ENCODE results near the gene HS3ST3A1. TPM values are rescaled to one million over a fixed set of nuclear protein-coding genes. Genes with fewer than 3 reads are reported as not detected.

HS3ST3A1 gene
- total and polyA plus RNA-seq, 7 donors: 1.5 to 3.7 (median 2.5) TPM; not detected in 2

DNA sequence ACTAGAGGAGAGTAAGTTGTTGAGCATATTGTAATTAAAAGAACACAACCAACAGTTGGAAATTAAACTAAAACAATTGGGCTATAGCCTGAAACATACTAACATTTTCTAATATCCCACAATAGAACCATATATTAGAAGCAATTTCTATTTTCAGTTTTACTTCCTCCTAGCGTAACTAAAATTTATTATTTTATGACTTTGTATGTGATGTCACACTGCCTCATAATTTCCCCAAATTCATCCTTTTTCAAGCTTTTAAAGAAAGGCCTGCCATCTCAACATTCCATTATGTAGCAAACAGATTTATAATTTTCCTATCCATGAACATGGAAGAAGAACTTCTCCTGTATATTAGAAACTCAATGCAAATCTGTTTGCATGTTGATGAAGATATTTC lies 110.2 kb downstream of the HS3ST3A1 start:
- no peak for TF ChIP-seq POLR2AphosphoS5 (IDR thresholded peaks at IDR 0.05)
- no peak for TF ChIP-seq CTCF (IDR thresholded peaks at IDR 0.05)
- no peak for TF ChIP-seq EP300 (IDR thresholded peaks at IDR 0.05)
- no peak for TF ChIP-seq POLR2A (IDR thresholded peaks at IDR 0.05)
- DNase-seq: no peak
- intact Hi-C loops (cut with DNase I): no loop called here
- no peak overlapping the region for H3K27ac ChIP-seq
- H3K9me3 ChIP-seq: no peaks in the 10 kb centered on the region
- no peaks in the 10 kb centered on the region for H3K27me3 ChIP-seq
- no peaks in the 10 kb centered on the region for H3K36me3 ChIP-seq
- WGBS, 2 donors: 28 to 67% methylated on average over 1 of the region's 1 CpG
- no peaks in the 10 kb centered on the region for H3K4me1 ChIP-seq
- no peak overlapping the region for H3K4me3 ChIP-seq

GRCh38 chr17:13490906-13491482 lies 110.7 kb downstream of the HS3ST3A1 start:
- no peaks in the 10 kb centered on the region for H3K36me3 ChIP-seq
- H3K4me1 ChIP-seq: no peaks in the 10 kb centered on the region
- WGBS, 2 donors: 77 to 84% methylated on average over 5 of the region's 5 CpGs
- H3K9me3 ChIP-seq: no peaks in the 10 kb centered on the region
- intact Hi-C loops (cut with DNase I): no loop called here
- no peak overlapping the region for H3K27ac ChIP-seq
- no peak for TF ChIP-seq CTCF (IDR thresholded peaks at IDR 0.05)
- no peak for TF ChIP-seq EP300 (IDR thresholded peaks at IDR 0.05)
- no peak for TF ChIP-seq POLR2AphosphoS5 (IDR thresholded peaks at IDR 0.05)
- TF ChIP-seq POLR2A (IDR thresholded peaks at IDR 0.05): no peak
- H3K27me3 ChIP-seq: no peaks in the 10 kb centered on the region
- no peak for DNase-seq
- H3K4me3 ChIP-seq: no peak overlapping the region

- Histone ChIP-seq H3K4me3 (no peak overlapping the region), H3K4me1 (no peaks in the 10 kb centered on the region), H3K27me3 (no peaks in the 10 kb centered on the region), H3K9me3 (no peaks in the 10 kb centered on the region), H3K27ac (no peak overlapping the region), H3K36me3 (no peaks in the 10 kb centered on the region)
- no peak for TF ChIP-seq POLR2A (IDR thresholded peaks at IDR 0.05)
- WGBS, 2 donors: 55 to 74% methylated on average over 3 of the region's 3 CpGs
- intact Hi-C loops (cut with DNase I): no loop called here
- DNase-seq: no peak
Measured at GRCh38 chr17:13490427-13490826, 111.3 kb downstream of the HS3ST3A1 start.

- 91 to 93% methylated on average over 3 of the region's 3 CpGs for WGBS, 2 donors
- intact Hi-C loops (cut with DNase I): no loop called here
- Histone ChIP-seq H3K27ac (no peak overlapping the region), H3K36me3 (no peaks in the 10 kb centered on the region), H3K4me1 (no peaks in the 10 kb centered on the region), H3K9me3 (peaks cover 0 to 7% (median 5%) of the 10 kb centered on the region in 4 donors), H3K27me3 (no peaks in the 10 kb centered on the region), H3K4me3 (no peak overlapping the region)
- no peak for TF ChIP-seq CTCF (IDR thresholded peaks at IDR 0.05)
- TF ChIP-seq EP300 (IDR thresholded peaks at IDR 0.05): no peak
- no peak for TF ChIP-seq POLR2AphosphoS5 (IDR thresholded peaks at IDR 0.05)
- no peak for TF ChIP-seq POLR2A (IDR thresholded peaks at IDR 0.05)
- no peak for DNase-seq
Measured at GRCh38 chr17:13485327-13485726, 116.4 kb downstream of the HS3ST3A1 start.

- intact Hi-C loops (cut with DNase I): no loop called here
Measured at GRCh38 chr17:13484020-13484419, 117.7 kb downstream of the HS3ST3A1 start.

More at GRCh38 chr17:13484020-13484419, 117.7 kb downstream of the HS3ST3A1 start:
- Histone ChIP-seq H3K36me3 (no peaks in the 10 kb centered on the region), H3K27ac (no peak overlapping the region), H3K4me3 (no peak overlapping the region), H3K9me3 (peaks cover 0 to 7% (median 5%) of the 10 kb centered on the region in 4 donors), H3K27me3 (no peaks in the 10 kb centered on the region), H3K4me1 (no peaks in the 10 kb centered on the region)
- TF ChIP-seq POLR2A (IDR thresholded peaks at IDR 0.05) (no peak), EP300 (IDR thresholded peaks at IDR 0.05) (no peak), CTCF (IDR thresholded peaks at IDR 0.05) (no peak)
- WGBS, 2 donors: 93 to 94% methylated on average over 4 of the region's 4 CpGs
- DNase-seq: no peak

Data from sigmoid colon (tissue), 7 donors.